Measurements from ENCODE around the gene PIK3CD. TPM values are rescaled to one million over a fixed set of nuclear protein-coding genes. Genes with fewer than 3 reads are reported as not detected.

The PIK3CD gene
- polyA plus RNA-seq, 2 donors: 3.2 to 4.2 TPM

GRCh38 chr1:9768983-9769382 lies 117.5 kb downstream of the PIK3CD start:
- Histone ChIP-seq H3K27me3 (ENCODE audit: control insufficient read depth in 1 of 2, insufficient read depth in 2 of 2, low read length in 2 of 2) (no peaks in the 10 kb centered on the region), H3K27ac (ENCODE audit: low read depth in 2 of 2, low read length in 1 of 2) (no peak overlapping the region)
- 77 to 89% methylated on average over 3 of the region's 3 CpGs for WGBS, 2 donors

GRCh38 chr1:9770298-9770697 lies 118.8 kb downstream of the PIK3CD start:
- Histone ChIP-seq H3K27me3 (ENCODE audit: control insufficient read depth in 1 of 2, insufficient read depth in 2 of 2, low read length in 2 of 2) (no peaks in the 10 kb centered on the region), H3K4me3 (ENCODE audit: low read depth in 1 of 2, low read length in 2 of 2) (no peak overlapping the region), H3K4me1 (ENCODE audit: control insufficient read depth in 2 of 2, insufficient read depth in 2 of 2, low read length in 1 of 2) (peaks cover 0 to 2% of the 10 kb centered on the region in 2 donors), H3K27ac (ENCODE audit: low read depth in 2 of 2, low read length in 1 of 2) (no peak overlapping the region), H3K36me3 (ENCODE audit: control insufficient read depth in 2 of 2, insufficient read depth in 2 of 2, low read length in 1 of 2) (peaks cover 0 to 5% of the 10 kb centered on the region in 2 donors), H3K9me3 (ENCODE audit: control insufficient read depth in 2 of 2, insufficient read depth in 1 of 2, low read depth in 1 of 2, low read length in 1 of 2) (no peaks in the 10 kb centered on the region)
- 57 to 74% methylated on average over 10 of the region's 10 CpGs for WGBS, 2 donors

More at GRCh38 chr1:9768983-9769382, 117.5 kb downstream of the PIK3CD start:
- Histone ChIP-seq H3K4me3 (ENCODE audit: low read depth in 1 of 2, low read length in 2 of 2) (no peak overlapping the region), H3K4me1 (ENCODE audit: control insufficient read depth in 2 of 2, insufficient read depth in 2 of 2, low read length in 1 of 2) (peaks cover 0 to 2% of the 10 kb centered on the region in 2 donors), H3K9me3 (ENCODE audit: control insufficient read depth in 2 of 2, insufficient read depth in 1 of 2, low read depth in 1 of 2, low read length in 1 of 2) (no peaks in the 10 kb centered on the region), H3K36me3 (ENCODE audit: control insufficient read depth in 2 of 2, insufficient read depth in 2 of 2, low read length in 1 of 2) (peaks cover 0 to 5% of the 10 kb centered on the region in 2 donors)

GRCh38 chr1:9774712-9775679 lies 123.5 kb downstream of the PIK3CD start:
- peaks cover 0 to 5% of the 10 kb centered on the region in 2 donors for H3K36me3 ChIP-seq (ENCODE audit: control insufficient read depth in 2 of 2, insufficient read depth in 2 of 2, low read length in 1 of 2)
- WGBS, 2 donors: 87 to 91% methylated on average over 20 of the region's 20 CpGs

GRCh38 chr1:9776685-9777084 lies 125.2 kb downstream of the PIK3CD start:
- 91 to 95% methylated on average over 2 of the region's 2 CpGs for WGBS, 2 donors
- no peaks in the 10 kb centered on the region for H3K4me1 ChIP-seq (ENCODE audit: control insufficient read depth in 2 of 2, insufficient read depth in 2 of 2, low read length in 1 of 2)
- no peak overlapping the region for H3K27ac ChIP-seq (ENCODE audit: low read depth in 2 of 2, low read length in 1 of 2)
- no peaks in the 10 kb centered on the region for H3K9me3 ChIP-seq (ENCODE audit: control insufficient read depth in 2 of 2, insufficient read depth in 1 of 2, low read depth in 1 of 2, low read length in 1 of 2)
- no peaks in the 10 kb centered on the region for H3K27me3 ChIP-seq (ENCODE audit: control insufficient read depth in 1 of 2, insufficient read depth in 2 of 2, low read length in 2 of 2)
- H3K4me3 ChIP-seq (ENCODE audit: low read depth in 1 of 2, low read length in 2 of 2): no peak overlapping the region
- peaks cover 0 to 5% of the 10 kb centered on the region in 2 donors for H3K36me3 ChIP-seq (ENCODE audit: control insufficient read depth in 2 of 2, insufficient read depth in 2 of 2, low read length in 1 of 2)

More at GRCh38 chr1:9774712-9775679, 123.5 kb downstream of the PIK3CD start:
- Histone ChIP-seq H3K4me3 (ENCODE audit: low read depth in 1 of 2, low read length in 2 of 2) (no peak overlapping the region), H3K9me3 (ENCODE audit: control insufficient read depth in 2 of 2, insufficient read depth in 1 of 2, low read depth in 1 of 2, low read length in 1 of 2) (no peaks in the 10 kb centered on the region), H3K27ac (ENCODE audit: low read depth in 2 of 2, low read length in 1 of 2) (no peak overlapping the region), H3K4me1 (ENCODE audit: control insufficient read depth in 2 of 2, insufficient read depth in 2 of 2, low read length in 1 of 2) (no peaks in the 10 kb centered on the region), H3K27me3 (ENCODE audit: control insufficient read depth in 1 of 2, insufficient read depth in 2 of 2, low read length in 2 of 2) (no peaks in the 10 kb centered on the region)

Other genes starting within 250 kb of the PIK3CD start
- gene SLC25A33, start 112.3 kb upstream of the PIK3CD start, polyA plus RNA-seq: 1 to 10 TPM; 1.9 to 2.6 TPM
- gene TMEM201, start 62.8 kb upstream of the PIK3CD start, polyA plus RNA-seq: 1 to 10 TPM; 4.7 to 6.0 TPM
- gene CLSTN1, start 172.2 kb downstream of the PIK3CD start, polyA plus RNA-seq: 10 to 100 TPM; 45.8 to 55.4 TPM

All from esophagus (tissue), 2 donors.